Testis (tissue), 2 donors: ENCODE measurements around the gene NEURL1.

ENCODE experiments used
- CTCF ChIP-seq, 3 experiments: fragments of 450-650 bp in 2 of 3; fragments of 200-600 bp in 1 of 3; sonication (generic) in 1 of 3; IDR thresholded peaks; one replicate each; pipeline ENCODE4 v1.5.1; 2016 to 2019; ENCODE audit warnings: antibody characterized with exemption in 3 of 3, mild to moderate bottlenecking in 2 of 3, moderate library complexity in 1 of 3
- POLR2A ChIP-seq: fragments of 450-650 bp; IDR thresholded peaks from one replicate; pipeline ENCODE4 v1.6.1; 2017; ENCODE audit warnings: antibody characterized with exemption, mild to moderate bottlenecking, moderate library complexity

- TF ChIP-seq CTCF (IDR thresholded peaks at IDR 0.05) (no peak), POLR2A (no peak)
Measured at GRCh38 chr10:103459615-103460014, 33.9 kb upstream of the NEURL1 start.
